ENCODE data around the gene NR2F1.
A peak's percentile ranks its signal among the peaks of the same experiment; 100 is the strongest.

The NR2F1 gene

GRCh38 chr5:93604644-93605515 is 21.9 kb downstream of the NR2F1 start:
- no peak for DNase-seq (ENCODE audit: low spot score)

- no peak for DNase-seq (ENCODE audit: low spot score)
Measured at GRCh38 chr5:93606382-93606752, 23.3 kb downstream of the NR2F1 start.

GRCh38 chr5:93607367-93608258 is 24.6 kb downstream of the NR2F1 start:
- no peak for DNase-seq (ENCODE audit: low spot score)

GRCh38 chr5:93608855-93609254 is 25.8 kb downstream of the NR2F1 start:
- no peak for DNase-seq (ENCODE audit: low spot score)

GRCh38 chr5:93609762-93610161 is 26.7 kb downstream of the NR2F1 start:
- no peak for DNase-seq (ENCODE audit: low spot score)

GRCh38 chr5:93610581-93611272 is 27.7 kb downstream of the NR2F1 start:
- no peak for DNase-seq (ENCODE audit: low spot score)

GRCh38 chr5:93611273-93611975 is 28.4 kb downstream of the NR2F1 start:
- DNase-seq (ENCODE audit: low spot score): no peak

- no peak for DNase-seq (ENCODE audit: low spot score)
Measured at GRCh38 chr5:93611976-93612854, 29.2 kb downstream of the NR2F1 start.

GRCh38 chr5:93612855-93613243 is 29.8 kb downstream of the NR2F1 start:
- DNase-seq (ENCODE audit: low spot score): no peak

- DNase-seq (ENCODE audit: low spot score): no peak
Measured at GRCh38 chr5:93616538-93617174, 33.6 kb downstream of the NR2F1 start.

- peak; percentile 80 for DNase-seq (ENCODE audit: low spot score)
Measured at GRCh38 chr5:93620487-93621326, 37.7 kb downstream of the NR2F1 start.

GRCh38 chr5:93621327-93621798 is 38.3 kb downstream of the NR2F1 start:
- peak; percentile 83 for DNase-seq (ENCODE audit: low spot score)

GRCh38 chr5:93622240-93622885 is 39.3 kb downstream of the NR2F1 start:
- DNase-seq (ENCODE audit: low spot score): no peak

- DNase-seq (ENCODE audit: low spot score): no peak
Measured at GRCh38 chr5:93623153-93623552, 40.1 kb downstream of the NR2F1 start.

- no peak for DNase-seq (ENCODE audit: low spot score)
Measured at GRCh38 chr5:93626801-93627200, 43.8 kb downstream of the NR2F1 start.

GRCh38 chr5:93632327-93632726 is 49.3 kb downstream of the NR2F1 start:
- no peak for DNase-seq (ENCODE audit: low spot score)

- DNase-seq (ENCODE audit: low spot score): no peak
Measured at GRCh38 chr5:93635991-93636390, 53.0 kb downstream of the NR2F1 start.

GRCh38 chr5:93636837-93637236 is 53.8 kb downstream of the NR2F1 start:
- DNase-seq (ENCODE audit: low spot score): no peak

- no peak for DNase-seq (ENCODE audit: low spot score)
Measured at GRCh38 chr5:93637697-93638096, 54.7 kb downstream of the NR2F1 start.

All from HuH-7.5 (cell line).